GM12878 (cell line): ENCODE data around the gene MNT. TPM values are rescaled to one million over a fixed set of nuclear protein-coding genes. Genes with fewer than 3 reads are reported as not detected.

ENCODE experiments used
- ATAC-seq: fragments of 200-7000 bp; cut with Tn5 transposase; 3 replicates; pipeline ENCODE4 v1.9.1; 2020; ENCODE audit warnings: mild to moderate bottlenecking, moderate library complexity
- BruUV-seq: library from RNA; stranded (reverse); fragments of 400-500 nt; replicated peaks from 2 replicates; lab custom pipeline; 2021; lab: Mats Ljungman, UMichigan
- CTCF ChIA-PET: fragments of 300-600 bp; sonication (Branson Sonifier 250); formaldehyde crosslinking; extraction: SDS; loops from one replicate; lab custom pipeline; 2021; ENCODE audit warnings: inconsistent platforms; lab: Yijun Ruan, JAX
- POLR2A ChIA-PET: fragments of 350-600 bp; formaldehyde crosslinking; extraction: SDS; loops from one replicate; lab custom pipeline; 2021; ENCODE audit warnings: inconsistent platforms; lab: Charles Lee
- RAD21 ChIA-PET: fragments of 300-600 bp; sonication (Branson Sonifier 250); formaldehyde crosslinking; loops from one replicate; lab custom pipeline; 2023; ENCODE audit warnings: antibody characterized with exemption; ENCODE audit not compliant: unreplicated experiment; lab: Charles Lee
- SMC1A ChIA-PET: fragments of 300-600 bp; sonication (Branson Sonifier 250); formaldehyde crosslinking; loops from one replicate; lab custom pipeline; 2023; ENCODE audit not compliant: unreplicated experiment, uncharacterized antibody; lab: Charles Lee
- DNase-seq: peaks from one replicate; pipeline ENCODE4 v3.0.0-alpha.2; 2011; ENCODE audit warnings: low read depth, low spot score
- FAIRE-seq: peaks from 3 replicates; lab custom pipeline; 2011; peaks lifted over from hg19 to GRCh38; lab: Jason Lieb, UNC
- H2AFZ ChIP-seq: 2 replicates; pipeline ENCODE4 v1.6.0; 2011; ENCODE audit warnings: low read depth, low read length, control low read depth; ENCODE audit not compliant: control insufficient read depth
- H3K27ac ChIP-seq: 2 replicates; pipeline ENCODE4 v1.5.1; 2011; ENCODE audit warnings: control low read depth; ENCODE audit not compliant: control insufficient read depth, insufficient read depth
- H3K27me3 ChIP-seq, 2 experiments: replicated peaks in 1 of 2; 2 replicates each; pipeline versions ENCODE4 v1.6.0 to v1.6.1; 2011; ENCODE audit warnings: low read length in 1 of 2; ENCODE audit not compliant: control insufficient read depth in 2 of 2, insufficient read depth in 2 of 2
- H3K36me3 ChIP-seq, 2 experiments: 2 replicates each; pipeline ENCODE4 v1.5.1; 2011; ENCODE audit warnings: low read length in 1 of 2; ENCODE audit not compliant: control insufficient read depth in 2 of 2, insufficient read depth in 2 of 2
- H3K4me1 ChIP-seq: 2 replicates; pipeline ENCODE4 v1.6.1; 2011; ENCODE audit warnings: mild to moderate bottlenecking, low read length, moderate library complexity, mixed read lengths; ENCODE audit not compliant: control insufficient read depth, insufficient read depth
- H3K4me2 ChIP-seq: 2 replicates; pipeline ENCODE4 v1.6.0; 2011; ENCODE audit warnings: control low read depth; ENCODE audit not compliant: control insufficient read depth, insufficient read depth
- H3K4me3 ChIP-seq: fragments of 200-600 bp; sonication (generic); 2 replicates; pipeline ENCODE4 v1.5.1; 2016
- H3K79me2 ChIP-seq: 2 replicates; pipeline ENCODE4 v1.6.0; 2011; ENCODE audit warnings: low read length; ENCODE audit not compliant: control insufficient read depth, insufficient read depth
- H3K9ac ChIP-seq: 2 replicates; pipeline ENCODE4 v1.8.0; 2011; ENCODE audit warnings: low read length, control low read depth, mixed read lengths; ENCODE audit not compliant: control insufficient read depth, insufficient read depth
- H3K9me3 ChIP-seq: replicated peaks from 3 replicates; pipeline ENCODE4 v1.5.1; 2011; ENCODE audit warnings: mild to moderate bottlenecking, low read length; ENCODE audit not compliant: control insufficient read depth, insufficient read depth
- H4K20me1 ChIP-seq: 2 replicates; pipeline ENCODE4 v1.6.0; 2011; ENCODE audit not compliant: control insufficient read depth, insufficient read depth
- WRNIP1 ChIP-seq: IDR thresholded peaks from 2 replicates; pipeline ENCODE4 v1.6.1; 2011; ENCODE audit warnings: low read depth, low read length, improper control_type of control experiment, borderline replicate concordance
- WGBS: methylation state at CpG from one replicate; pipeline ENCODE4 v1.1.6; 2016; ENCODE audit warnings: low lambda C conversion rate; ENCODE audit not compliant: insufficient replicate concordance, insufficient coverage; ENCODE audit errors: missing lambda C conversion rate; 5-methylcytosine and 5-hydroxymethylcytosine counted together
- in situ Hi-C: fragments of 300-500 bp; cut with MboI; formaldehyde crosslinking; loops from 9 replicates; pipeline ENCODE4 v1.14.3; 2018; ENCODE audit warnings: mixed read lengths
- intact Hi-C: fragments of 100-400 bp; cut with micrococcal nuclease; formaldehyde crosslinking; loops from one replicate; pipeline ENCODE4 v1.14.2; 2022; ENCODE audit not compliant: unreplicated experiment
- polyA plus RNA-seq, 11 experiments: library from polyadenylated mRNA; depleted of rRNA in 4 of 11; unstranded in 6 of 11; stranded (reverse) in 5 of 11; fragments of >200 nt; fragmentation: Nextera tagmentation in 4 of 11; fragmentation: Illumina TruSeq in 1 of 11; extraction: Ambion mirVana in 4 of 11; extraction: Trizol in 1 of 11; gene quantifications; 1 replicate in 1 of 11; 2 replicates in 10 of 11; pipeline versions ENCODE4 v1.2.1 to v1.2.3, GENCODE V29; 2011 to 2016; ENCODE audit warnings: inconsistent platforms in 2 of 11, missing spikeins in 2 of 11, low read depth in 1 of 11
- total RNA-seq, 4 experiments: library from RNA; depleted of rRNA in 3 of 4; stranded (reverse); fragments of >200 nt in 3 of 4; fragmentation: Illumina TruSeq in 1 of 4; extraction: Trizol in 1 of 4; gene quantifications; 2 replicates each; pipeline versions ENCODE4 v1.2.1 to v1.2.3, GENCODE V29; 2013 to 2021
- TF ChIP-seq, protein P1 (sequence below): IDR thresholded peaks from 2 replicates; pipeline ENCODE4 v1.6.1; 2012; ENCODE audit warnings: mild to moderate bottlenecking, low read depth, low read length

Gene MNT
- total and polyA plus RNA-seq, 10 of the 15 experiments (the other 5 are each of a cell fraction or from before 2014, with no cell fraction given) = 0.31 to 15.9 (median 3.8) TPM

DNA sequence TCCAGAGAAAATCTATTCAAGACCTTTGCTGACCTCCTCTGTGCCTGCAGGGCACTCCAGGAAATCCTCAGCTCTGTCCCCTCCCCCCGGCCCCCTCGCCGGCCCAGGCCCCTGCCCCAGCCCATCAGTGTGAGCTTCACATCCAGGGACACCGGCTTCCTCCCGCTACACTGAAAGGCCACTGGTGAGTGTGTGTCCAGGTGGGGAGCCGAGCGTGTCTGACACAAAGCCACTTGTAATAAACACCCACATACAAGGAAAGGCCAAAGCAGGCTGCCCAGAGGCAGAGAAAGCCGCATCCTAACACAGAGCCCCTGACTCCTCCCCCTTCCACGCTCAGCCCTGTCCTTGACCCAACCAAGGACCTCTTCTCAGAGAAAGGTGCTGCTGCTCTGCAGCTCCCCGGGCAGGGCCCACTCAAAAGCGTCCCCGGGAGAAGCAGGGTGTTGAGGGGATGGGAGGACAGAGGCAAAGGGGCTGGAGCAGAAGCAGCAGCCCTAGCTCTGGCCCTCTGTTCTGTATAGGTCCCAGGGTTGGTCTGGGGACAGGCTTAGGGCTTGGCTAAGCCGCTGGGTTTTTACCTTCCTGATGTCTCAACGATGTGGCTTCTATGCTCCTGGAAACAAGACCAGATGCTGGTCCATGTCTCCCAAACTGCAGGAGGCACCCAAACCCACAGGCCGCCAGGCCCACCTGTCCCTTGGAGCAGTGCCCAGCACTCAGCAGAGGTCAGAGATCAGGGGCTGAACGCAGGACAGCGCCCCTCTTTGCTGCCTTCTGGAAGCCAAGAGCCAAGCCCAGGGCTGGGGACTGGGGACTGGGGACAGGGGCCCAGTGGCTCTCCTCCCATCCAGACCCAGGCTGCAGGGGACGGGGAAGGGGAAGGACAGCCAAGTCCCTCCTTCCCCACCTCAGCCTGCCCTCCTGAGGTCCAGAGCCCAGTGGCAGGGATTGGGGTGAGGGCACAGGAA lies 15.3 kb downstream of the MNT start:
- Histone ChIP-seq H3K9me3 (no peaks in the 10 kb centered on the region), H2AFZ (no peak overlapping the region), H3K4me3 (no peak overlapping the region), H3K9ac (no peak overlapping the region), H3K79me2 (no peaks in the 10 kb centered on the region), H3K4me1 (no peaks in the 10 kb centered on the region), H3K27ac (no peak overlapping the region), H3K4me2 (no peak overlapping the region), H3K36me3 (peaks cover 4 to 7% of the 10 kb centered on the region in 2 experiments; a peak in 2 of 4 replicates), H3K27me3 (no peaks in the 10 kb centered on the region), H4K20me1 (no peaks in the 10 kb centered on the region)
- ChIA-PET SMC1A (interaction anchor here (10.7 kb wide), 1 partner anchor 30 kb away, joined by 364 read pairs; no protein-coding TSS in a partner anchor), CTCF (interaction anchor here (12.3 kb wide), 1 partner anchor 30 kb away, joined by 597 read pairs; no protein-coding TSS in a partner anchor), POLR2A (interaction anchor here (0.6 to 0.8 kb wide), 2 partner anchors 31 to 40 kb away, joined by 3 read pairs; no protein-coding TSS in a partner anchor), RAD21 (interaction anchor here (7.5 kb wide), 1 partner anchor 29 kb away, joined by 376 read pairs; no protein-coding TSS in a partner anchor)
- TF ChIP-seq, protein P1, sequence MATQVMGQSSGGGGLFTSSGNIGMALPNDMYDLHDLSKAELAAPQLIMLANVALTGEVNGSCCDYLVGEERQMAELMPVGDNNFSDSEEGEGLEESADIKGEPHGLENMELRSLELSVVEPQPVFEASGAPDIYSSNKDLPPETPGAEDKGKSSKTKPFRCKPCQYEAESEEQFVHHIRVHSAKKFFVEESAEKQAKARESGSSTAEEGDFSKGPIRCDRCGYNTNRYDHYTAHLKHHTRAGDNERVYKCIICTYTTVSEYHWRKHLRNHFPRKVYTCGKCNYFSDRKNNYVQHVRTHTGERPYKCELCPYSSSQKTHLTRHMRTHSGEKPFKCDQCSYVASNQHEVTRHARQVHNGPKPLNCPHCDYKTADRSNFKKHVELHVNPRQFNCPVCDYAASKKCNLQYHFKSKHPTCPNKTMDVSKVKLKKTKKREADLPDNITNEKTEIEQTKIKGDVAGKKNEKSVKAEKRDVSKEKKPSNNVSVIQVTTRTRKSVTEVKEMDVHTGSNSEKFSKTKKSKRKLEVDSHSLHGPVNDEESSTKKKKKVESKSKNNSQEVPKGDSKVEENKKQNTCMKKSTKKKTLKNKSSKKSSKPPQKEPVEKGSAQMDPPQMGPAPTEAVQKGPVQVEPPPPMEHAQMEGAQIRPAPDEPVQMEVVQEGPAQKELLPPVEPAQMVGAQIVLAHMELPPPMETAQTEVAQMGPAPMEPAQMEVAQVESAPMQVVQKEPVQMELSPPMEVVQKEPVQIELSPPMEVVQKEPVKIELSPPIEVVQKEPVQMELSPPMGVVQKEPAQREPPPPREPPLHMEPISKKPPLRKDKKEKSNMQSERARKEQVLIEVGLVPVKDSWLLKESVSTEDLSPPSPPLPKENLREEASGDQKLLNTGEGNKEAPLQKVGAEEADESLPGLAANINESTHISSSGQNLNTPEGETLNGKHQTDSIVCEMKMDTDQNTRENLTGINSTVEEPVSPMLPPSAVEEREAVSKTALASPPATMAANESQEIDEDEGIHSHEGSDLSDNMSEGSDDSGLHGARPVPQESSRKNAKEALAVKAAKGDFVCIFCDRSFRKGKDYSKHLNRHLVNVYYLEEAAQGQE = no peak
- TF ChIP-seq WRNIP1 = no peak
- DNase-seq (no peak), ATAC-seq (no peak), FAIRE-seq (no peak)
- in situ Hi-C loops (no loop called here), intact Hi-C loops (no loop called here)
- WGBS = 90% methylated on average over 18 of the region's 18 CpGs
- BruUV-seq = no TSS peak
